ENCODE measurements around the gene MOV10.

Gene MOV10

DNA sequence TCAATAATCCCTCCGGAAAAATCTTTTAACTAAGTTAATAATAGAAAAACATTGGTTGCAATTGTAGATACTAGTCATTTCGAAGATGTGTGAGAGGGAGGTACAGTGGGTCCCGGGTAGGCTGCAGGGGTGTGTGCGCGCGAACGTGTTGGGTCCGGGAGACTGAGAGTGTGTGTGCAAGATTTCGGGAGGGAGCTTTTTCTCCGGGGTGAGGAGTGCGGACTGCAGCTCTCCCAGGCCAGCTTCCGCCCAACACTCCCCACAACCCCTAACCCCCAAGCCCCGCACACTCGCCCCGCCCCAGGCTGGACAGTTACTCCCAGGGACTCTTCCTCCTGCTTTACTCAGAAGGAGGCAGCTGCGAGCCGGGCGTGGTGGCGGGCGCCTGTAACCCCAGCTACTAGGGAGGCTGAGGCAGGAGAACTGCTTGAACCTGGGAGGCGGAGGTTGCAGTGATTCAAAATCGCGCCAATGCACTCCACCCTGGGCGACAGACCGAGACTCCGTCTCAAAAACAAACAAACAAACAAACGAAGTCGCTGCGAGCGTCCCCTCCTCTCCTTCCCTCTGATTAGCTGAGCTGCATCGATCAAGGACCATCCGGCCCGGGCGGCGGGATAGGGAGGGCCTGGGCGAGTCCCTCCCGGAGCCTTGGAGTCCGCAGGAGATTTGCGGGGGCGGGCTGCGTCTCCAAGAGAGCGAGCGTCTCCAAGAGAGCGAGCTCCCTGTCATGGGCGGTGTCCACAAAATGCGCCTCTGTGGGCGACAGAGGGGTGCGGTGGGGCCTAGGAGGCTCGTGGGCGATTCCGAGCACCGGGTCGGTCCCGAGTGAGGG is 68.9 kb downstream of the MOV10 start:
- no peak for DNase-seq

DNA sequence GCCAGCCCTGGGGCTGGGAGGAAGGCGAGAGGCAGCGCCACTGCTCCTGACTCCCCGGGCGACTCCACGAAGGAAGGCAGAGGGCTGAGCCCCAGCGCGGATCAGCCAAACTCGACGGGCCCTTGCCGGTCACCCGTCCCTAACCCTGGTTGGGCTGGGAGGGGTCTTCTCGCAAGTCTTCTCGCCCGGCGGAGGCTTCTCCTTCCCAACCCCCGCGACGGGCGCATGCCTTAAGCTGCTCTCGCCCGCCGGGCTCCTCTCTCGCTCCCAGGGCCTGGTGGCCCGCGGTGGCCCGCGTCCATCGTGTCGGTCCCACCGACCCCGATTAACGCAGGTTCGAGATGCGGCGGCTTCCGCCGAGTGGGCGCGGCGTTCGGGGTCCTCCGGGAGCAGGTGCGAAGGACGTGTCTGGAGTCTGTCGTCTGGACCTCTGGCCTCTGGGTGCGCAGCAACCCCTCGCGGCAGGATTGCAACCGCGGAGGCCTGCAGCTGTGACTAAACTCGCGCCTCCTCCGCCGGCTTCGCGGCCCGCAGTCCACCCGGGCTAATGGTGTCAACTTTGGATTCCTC is 69.6 kb downstream of the MOV10 start:
- no peak for DNase-seq

DNA sequence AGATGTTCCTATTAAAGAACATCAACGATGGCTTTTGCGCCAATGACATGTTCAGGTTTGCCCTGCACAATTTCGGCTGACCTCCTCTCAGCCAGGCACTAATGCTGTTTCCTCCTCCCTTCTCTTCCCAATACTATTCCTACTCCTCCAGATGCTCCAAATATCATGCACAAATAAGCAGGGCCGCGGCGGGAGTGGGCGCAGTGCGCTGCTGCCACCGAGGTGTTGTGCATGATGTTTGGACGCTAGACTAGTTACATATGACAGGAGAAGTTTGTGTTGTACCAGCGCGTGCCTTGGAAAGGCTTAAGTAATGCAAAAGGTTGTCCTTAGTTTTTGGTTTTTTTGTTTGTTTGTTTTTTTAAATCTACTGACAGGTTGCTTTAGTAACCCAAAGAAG is 73.9 kb downstream of the MOV10 start:
- DNase-seq, result no peak

All from hippocampal formation (tissue), 2 donors.